Stimulated activated CD8-positive, alpha-beta memory T cell treated with anti-CD3 and anti-CD28 coated beads, Interleukin-4, amount 100 ng/mL, for 48 hours (primary cell): ENCODE results near the gene HNMT.
"Not testable (repeated sequence)": the region's sequence is repeated elsewhere in the genome, so short reads cannot be mapped to it uniquely, and the experiment has no call there.

Experiments
- DNase-seq: peaks from one replicate; pipeline ENCODE4 v3.0.0-alpha.2; 2020

Gene HNMT

GRCh38 chr2:138016351-138017087 lies 52.2 kb downstream of the HNMT start:
- DNase-seq: no peak

GRCh38 chr2:138017824-138018223 lies 53.6 kb downstream of the HNMT start:
- no peak for DNase-seq

GRCh38 chr2:138018866-138019688 lies 54.8 kb downstream of the HNMT start:
- DNase-seq: no peak

- no peak for DNase-seq
Observed at GRCh38 chr2:138020432-138020831, 56.2 kb downstream of the HNMT start.

- no peak for DNase-seq
Observed at GRCh38 chr2:138021154-138021553, 56.9 kb downstream of the HNMT start.

GRCh38 chr2:138023298-138023697 lies 59.0 kb downstream of the HNMT start:
- no peak for DNase-seq

GRCh38 chr2:138023976-138024375 lies 59.7 kb downstream of the HNMT start:
- no peak for DNase-seq

- DNase-seq: no peak
Observed at GRCh38 chr2:138026111-138027020, 62.1 kb downstream of the HNMT start.

- no peak for DNase-seq
Observed at GRCh38 chr2:138028538-138028937, 64.3 kb downstream of the HNMT start.

- no peak for DNase-seq
Observed at GRCh38 chr2:138029276-138029675, 65.0 kb downstream of the HNMT start.

- DNase-seq: no peak
Observed at GRCh38 chr2:138030459-138030858, 66.2 kb downstream of the HNMT start.

- DNase-seq: no peak
Observed at GRCh38 chr2:138032334-138032733, 68.1 kb downstream of the HNMT start.

- no peak for DNase-seq
Observed at GRCh38 chr2:138034536-138034935, 70.3 kb downstream of the HNMT start.

- DNase-seq: no peak
Observed at GRCh38 chr2:138035608-138036217, 71.4 kb downstream of the HNMT start.

- no peak for DNase-seq
Observed at GRCh38 chr2:138036522-138036921, 72.2 kb downstream of the HNMT start.

GRCh38 chr2:138037090-138037489 lies 72.8 kb downstream of the HNMT start:
- DNase-seq: no peak

GRCh38 chr2:138040616-138041015 lies 76.3 kb downstream of the HNMT start:
- no peak for DNase-seq

GRCh38 chr2:138042311-138042710 lies 78.0 kb downstream of the HNMT start:
- no peak for DNase-seq

- not testable (repeated sequence) for DNase-seq
Observed at GRCh38 chr2:138043588-138043987, 79.3 kb downstream of the HNMT start.

GRCh38 chr2:138058427-138058826 lies 94.2 kb downstream of the HNMT start:
- DNase-seq: no peak

GRCh38 chr2:138059487-138060300 lies 95.4 kb downstream of the HNMT start:
- DNase-seq: no peak

- no peak for DNase-seq
Observed at GRCh38 chr2:138060301-138060635, 96.0 kb downstream of the HNMT start.
